Measurements from ENCODE around the gene RUNX1.

The RUNX1 gene

GRCh38 chr21:35016517-35017188, 32.4 kb downstream of the RUNX1 start:
- Histone ChIP-seq H3K36me3 (ENCODE audit: control insufficient read depth, insufficient read depth, low read length) (no peaks in the 10 kb centered on the region), H3K9me3 (ENCODE audit: control insufficient read depth, low read length) (no peaks in the 10 kb centered on the region), H3K4me3 (ENCODE audit: extremely low read depth, insufficient read depth, low read length, poor library complexity, severe bottlenecking) (no peak overlapping the region), H3K27ac (ENCODE audit: low read depth, low read length, severe bottlenecking) (no peak overlapping the region), H3K4me1 (ENCODE audit: control insufficient read depth, insufficient read depth, low read length, poor library complexity, severe bottlenecking) (peaks cover 4% of the 10 kb centered on the region)
- WGBS, 2 experiments (ENCODE audit: insufficient coverage in 2 of 2) = 100% methylated on average over 1 of the region's 1 CpG; no CpG with 5 or more reads in 1 of the 2 experiments

- WGBS, 2 experiments (ENCODE audit: insufficient coverage in 2 of 2) = 96% methylated on average over 3 of the region's 4 CpGs; no CpG with 5 or more reads in 1 of the 2 experiments
- H3K4me3 ChIP-seq (ENCODE audit: extremely low read depth, insufficient read depth, low read length, poor library complexity, severe bottlenecking) = no peak overlapping the region
- peaks cover 6% of the 10 kb centered on the region for H3K4me1 ChIP-seq (ENCODE audit: control insufficient read depth, insufficient read depth, low read length, poor library complexity, severe bottlenecking)
- no peaks in the 10 kb centered on the region for H3K9me3 ChIP-seq (ENCODE audit: control insufficient read depth, low read length)
- no peak overlapping the region for H3K27ac ChIP-seq (ENCODE audit: low read depth, low read length, severe bottlenecking)
- no peaks in the 10 kb centered on the region for H3K36me3 ChIP-seq (ENCODE audit: control insufficient read depth, insufficient read depth, low read length)
Measured at GRCh38 chr21:35016071-35016470, 33.0 kb downstream of the RUNX1 start.

- Histone ChIP-seq H3K27ac (ENCODE audit: low read depth, low read length, severe bottlenecking) (no peak overlapping the region), H3K4me3 (ENCODE audit: extremely low read depth, insufficient read depth, low read length, poor library complexity, severe bottlenecking) (no peak overlapping the region), H3K9me3 (ENCODE audit: control insufficient read depth, low read length) (no peaks in the 10 kb centered on the region), H3K4me1 (ENCODE audit: control insufficient read depth, insufficient read depth, low read length, poor library complexity, severe bottlenecking) (peaks cover 6% of the 10 kb centered on the region), H3K36me3 (ENCODE audit: control insufficient read depth, insufficient read depth, low read length) (no peaks in the 10 kb centered on the region)
- 69 to 100% methylated on average over 1 to 3 of the region's 5 CpGs for WGBS, 2 experiments (ENCODE audit: insufficient coverage in 2 of 2)
Measured at GRCh38 chr21:35015435-35016024, 33.6 kb downstream of the RUNX1 start.

GRCh38 chr21:35014302-35015041, 34.6 kb downstream of the RUNX1 start:
- no peak overlapping the region for H3K4me3 ChIP-seq (ENCODE audit: extremely low read depth, insufficient read depth, low read length, poor library complexity, severe bottlenecking)
- H3K4me1 ChIP-seq (ENCODE audit: control insufficient read depth, insufficient read depth, low read length, poor library complexity, severe bottlenecking) = peaks cover 6% of the 10 kb centered on the region
- WGBS, 2 experiments (ENCODE audit: insufficient coverage in 2 of 2) = 92 to 95% methylated on average over 11 of the region's 11 CpGs
- H3K27ac ChIP-seq (ENCODE audit: low read depth, low read length, severe bottlenecking) = no peak overlapping the region
- H3K36me3 ChIP-seq (ENCODE audit: control insufficient read depth, insufficient read depth, low read length) = no peaks in the 10 kb centered on the region
- H3K9me3 ChIP-seq (ENCODE audit: control insufficient read depth, low read length) = no peaks in the 10 kb centered on the region

- Histone ChIP-seq H3K27ac (ENCODE audit: low read depth, low read length, severe bottlenecking) (no peak overlapping the region), H3K9me3 (ENCODE audit: control insufficient read depth, low read length) (no peaks in the 10 kb centered on the region), H3K4me3 (ENCODE audit: extremely low read depth, insufficient read depth, low read length, poor library complexity, severe bottlenecking) (no peak overlapping the region), H3K4me1 (ENCODE audit: control insufficient read depth, insufficient read depth, low read length, poor library complexity, severe bottlenecking) (peaks cover 6% of the 10 kb centered on the region), H3K36me3 (ENCODE audit: control insufficient read depth, insufficient read depth, low read length) (no peaks in the 10 kb centered on the region)
- WGBS, 2 experiments (ENCODE audit: insufficient coverage in 2 of 2) = 43% methylated on average over 1 of the region's 3 CpGs; no CpG with 5 or more reads in 1 of the 2 experiments
Measured at GRCh38 chr21:35011681-35012080, 37.4 kb downstream of the RUNX1 start.

GRCh38 chr21:35010447-35010846, 38.7 kb downstream of the RUNX1 start:
- Histone ChIP-seq H3K4me1 (ENCODE audit: control insufficient read depth, insufficient read depth, low read length, poor library complexity, severe bottlenecking) (peaks cover 6% of the 10 kb centered on the region), H3K4me3 (ENCODE audit: extremely low read depth, insufficient read depth, low read length, poor library complexity, severe bottlenecking) (no peak overlapping the region), H3K36me3 (ENCODE audit: control insufficient read depth, insufficient read depth, low read length) (no peaks in the 10 kb centered on the region), H3K9me3 (ENCODE audit: control insufficient read depth, low read length) (no peaks in the 10 kb centered on the region), H3K27ac (ENCODE audit: low read depth, low read length, severe bottlenecking) (no peak overlapping the region)
- 96% methylated on average over 3 of the region's 5 CpGs; no CpG with 5 or more reads in 1 of the 2 experiments for WGBS, 2 experiments (ENCODE audit: insufficient coverage in 2 of 2)

- 88 to 96% methylated on average over 4 of the region's 4 CpGs for WGBS, 2 experiments (ENCODE audit: insufficient coverage in 2 of 2)
- H3K27ac ChIP-seq (ENCODE audit: low read depth, low read length, severe bottlenecking) = no peak overlapping the region
- no peak overlapping the region for H3K4me3 ChIP-seq (ENCODE audit: extremely low read depth, insufficient read depth, low read length, poor library complexity, severe bottlenecking)
- no peaks in the 10 kb centered on the region for H3K36me3 ChIP-seq (ENCODE audit: control insufficient read depth, insufficient read depth, low read length)
- H3K9me3 ChIP-seq (ENCODE audit: control insufficient read depth, low read length) = no peaks in the 10 kb centered on the region
- H3K4me1 ChIP-seq (ENCODE audit: control insufficient read depth, insufficient read depth, low read length, poor library complexity, severe bottlenecking) = peaks cover 6% of the 10 kb centered on the region
Measured at GRCh38 chr21:35007348-35007747, 41.8 kb downstream of the RUNX1 start.

GRCh38 chr21:35006771-35007170, 42.3 kb downstream of the RUNX1 start:
- no peak overlapping the region for H3K27ac ChIP-seq (ENCODE audit: low read depth, low read length, severe bottlenecking)
- no peak overlapping the region for H3K4me3 ChIP-seq (ENCODE audit: extremely low read depth, insufficient read depth, low read length, poor library complexity, severe bottlenecking)
- no peaks in the 10 kb centered on the region for H3K9me3 ChIP-seq (ENCODE audit: control insufficient read depth, low read length)
- no peaks in the 10 kb centered on the region for H3K36me3 ChIP-seq (ENCODE audit: control insufficient read depth, insufficient read depth, low read length)
- peaks cover 3% of the 10 kb centered on the region for H3K4me1 ChIP-seq (ENCODE audit: control insufficient read depth, insufficient read depth, low read length, poor library complexity, severe bottlenecking)
- no CpG with 5 or more reads among the region's 3 CpGs for WGBS, 2 experiments (ENCODE audit: insufficient coverage in 2 of 2)

- Histone ChIP-seq H3K4me3 (ENCODE audit: extremely low read depth, insufficient read depth, low read length, poor library complexity, severe bottlenecking) (no peak overlapping the region), H3K36me3 (ENCODE audit: control insufficient read depth, insufficient read depth, low read length) (no peaks in the 10 kb centered on the region), H3K27ac (ENCODE audit: low read depth, low read length, severe bottlenecking) (no peak overlapping the region), H3K9me3 (ENCODE audit: control insufficient read depth, low read length) (no peaks in the 10 kb centered on the region), H3K4me1 (ENCODE audit: control insufficient read depth, insufficient read depth, low read length, poor library complexity, severe bottlenecking) (no peaks in the 10 kb centered on the region)
- WGBS, 2 experiments (ENCODE audit: insufficient coverage in 2 of 2) = 96 to 100% methylated on average over 3 of the region's 3 CpGs
Measured at GRCh38 chr21:35006248-35006647, 42.9 kb downstream of the RUNX1 start.

- H3K27ac ChIP-seq (ENCODE audit: low read depth, low read length, severe bottlenecking) = no peak overlapping the region
- no peaks in the 10 kb centered on the region for H3K36me3 ChIP-seq (ENCODE audit: control insufficient read depth, insufficient read depth, low read length)
- H3K4me1 ChIP-seq (ENCODE audit: control insufficient read depth, insufficient read depth, low read length, poor library complexity, severe bottlenecking) = no peaks in the 10 kb centered on the region
- no peaks in the 10 kb centered on the region for H3K9me3 ChIP-seq (ENCODE audit: control insufficient read depth, low read length)
- H3K4me3 ChIP-seq (ENCODE audit: extremely low read depth, insufficient read depth, low read length, poor library complexity, severe bottlenecking) = no peak overlapping the region
- 92 to 95% methylated on average over 4 to 6 of the region's 6 CpGs for WGBS, 2 experiments (ENCODE audit: insufficient coverage in 2 of 2)
Measured at GRCh38 chr21:35005560-35006224, 43.4 kb downstream of the RUNX1 start.
